Ishikawa (cell line): ENCODE results near the gene FBXO47.

Source experiments
- EGR1 ChIP-seq: IDR thresholded peaks from 2 replicates; pipeline ENCODE4 v1.6.1; 2012
- EP300 ChIP-seq: IDR thresholded peaks from 2 replicates; pipeline ENCODE4 v1.6.1; 2012; ENCODE audit warnings: borderline replicate concordance
- FOXM1 ChIP-seq: IDR thresholded peaks from 2 replicates; pipeline ENCODE4 v1.6.1; 2012; ENCODE audit warnings: low read depth, borderline replicate concordance
- NFIC ChIP-seq: IDR thresholded peaks from 2 replicates; pipeline ENCODE4 v1.6.1; 2012
- RAD21 ChIP-seq: IDR thresholded peaks from 2 replicates; pipeline ENCODE4 v1.6.1; 2012; ENCODE audit warnings: low read depth
- TAF1 ChIP-seq: IDR thresholded peaks from 2 replicates; pipeline ENCODE4 v1.6.1; 2012; ENCODE audit warnings: low read depth, mild to moderate bottlenecking
- TEAD4 ChIP-seq: IDR thresholded peaks from 2 replicates; pipeline ENCODE4 v1.6.1; 2012
- ZBTB7A ChIP-seq: IDR thresholded peaks from 2 replicates; pipeline ENCODE4 v1.6.1; 2012; ENCODE audit warnings: low read depth
- TF ChIP-seq, protein P1 (sequence below): IDR thresholded peaks from 2 replicates; pipeline ENCODE4 v1.6.1; 2012
- TF ChIP-seq, protein P2 (sequence below): IDR thresholded peaks from 2 replicates; pipeline ENCODE4 v1.6.1; 2012

DNA sequence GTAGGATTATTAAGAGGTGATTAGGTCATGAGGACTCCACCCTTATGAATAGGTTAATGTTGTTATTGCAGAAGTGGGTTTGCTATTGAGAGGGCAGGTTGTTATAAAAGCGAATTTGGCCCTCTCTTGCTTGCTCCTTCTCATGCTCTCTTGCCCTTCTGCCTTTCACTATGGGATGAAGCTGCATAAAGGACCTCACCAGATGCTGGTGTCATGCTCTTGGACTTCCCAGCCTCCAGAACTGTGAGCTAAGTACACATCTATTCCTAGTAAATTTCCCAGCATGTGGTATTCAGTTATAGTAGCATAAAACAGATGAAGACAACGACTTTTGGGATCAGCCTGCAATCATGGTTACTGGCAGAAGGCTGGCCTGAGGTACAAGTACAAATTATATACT is 41.4 kb upstream of the FBXO47 start:
- TF ChIP-seq, protein P1, sequence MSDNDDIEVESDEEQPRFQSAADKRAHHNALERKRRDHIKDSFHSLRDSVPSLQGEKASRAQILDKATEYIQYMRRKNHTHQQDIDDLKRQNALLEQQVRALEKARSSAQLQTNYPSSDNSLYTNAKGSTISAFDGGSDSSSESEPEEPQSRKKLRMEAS = no peak
- TF ChIP-seq NFIC (no peak), RAD21 (no peak), TAF1 (no peak), FOXM1 (no peak), ZBTB7A (no peak), TEAD4 (no peak), EP300 (no peak), EGR1 (no peak)
- TF ChIP-seq, protein P2, sequence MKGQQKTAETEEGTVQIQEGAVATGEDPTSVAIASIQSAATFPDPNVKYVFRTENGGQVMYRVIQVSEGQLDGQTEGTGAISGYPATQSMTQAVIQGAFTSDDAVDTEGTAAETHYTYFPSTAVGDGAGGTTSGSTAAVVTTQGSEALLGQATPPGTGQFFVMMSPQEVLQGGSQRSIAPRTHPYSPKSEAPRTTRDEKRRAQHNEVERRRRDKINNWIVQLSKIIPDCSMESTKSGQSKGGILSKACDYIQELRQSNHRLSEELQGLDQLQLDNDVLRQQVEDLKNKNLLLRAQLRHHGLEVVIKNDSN = no peak
